GDM1 (cell line): Measurements from ENCODE around the gene SMTNL1.

ENCODE experiments used
- DNase-seq: peaks from one replicate; lab custom pipeline; 2025; lab: John Stamatoyannopoulos, UW

Gene SMTNL1

GRCh38 chr11:57588046-57588710 lies 50.8 kb downstream of the SMTNL1 start:
- DNase-seq, result peak; percentile 24

GRCh38 chr11:57596266-57596885 lies 59.0 kb downstream of the SMTNL1 start:
- DNase-seq, result no peak

DNA sequence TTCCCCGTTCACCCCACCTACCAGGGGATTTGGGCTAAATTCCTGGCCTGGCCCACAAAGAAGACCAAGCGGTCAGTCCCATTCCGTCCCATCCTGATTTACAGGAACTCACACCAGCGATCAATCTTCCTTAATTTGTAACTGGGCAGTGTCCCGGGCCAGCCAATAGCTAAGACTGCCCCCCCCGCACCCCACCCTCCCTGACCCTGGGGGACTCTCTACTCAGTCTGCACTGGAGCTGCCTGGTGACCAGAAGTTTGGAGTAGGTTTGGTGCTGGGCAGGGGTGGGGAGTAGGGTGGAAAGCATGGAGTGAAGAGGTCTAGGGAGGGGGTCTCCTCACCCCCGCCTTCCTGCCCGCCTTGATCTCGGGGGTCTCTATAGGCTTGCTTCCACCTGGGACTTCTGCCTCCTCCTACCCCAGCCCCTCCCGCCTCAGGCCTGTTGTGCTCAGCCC lies 60.1 kb downstream of the SMTNL1 start, which contains the start of gene SERPING1:
Gene SERPING1 (plus strand): TSS at position 225 of the 455 bp plus-strand sequence. CDS start 586 bp downstream, outside the sequence.
- DNase-seq, result no peak

- peak; percentile 33 for DNase-seq
Observed at GRCh38 chr11:57597916-57598830, 60.8 kb downstream of the SMTNL1 start.

DNA sequence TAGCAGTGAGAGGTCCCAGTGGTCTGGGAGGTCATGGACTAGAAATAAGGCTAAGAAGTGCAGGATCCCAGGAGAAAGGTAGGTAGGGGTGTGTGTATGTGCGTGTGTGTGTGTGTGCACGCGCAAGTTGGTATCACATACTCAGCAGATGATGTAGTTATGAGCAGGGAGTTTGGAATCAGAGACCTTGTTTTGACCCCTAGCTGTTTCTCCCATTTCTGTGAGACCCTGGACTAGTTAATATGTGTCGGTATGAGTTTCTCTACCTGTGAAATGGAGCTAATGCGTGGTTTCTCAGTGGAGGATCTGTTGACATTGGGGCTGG lies 61.4 kb downstream of the SMTNL1 start:
- DNase-seq, result no peak

- no peak for DNase-seq
Observed at GRCh38 chr11:57599381-57599780, 62.0 kb downstream of the SMTNL1 start.
